Renal cortical epithelial cell (primary cell): Measurements from ENCODE around the gene C1orf167. TPM values are rescaled to one million over a fixed set of nuclear protein-coding genes. Genes with fewer than 3 reads are reported as not detected.

Experiments
- DNase-seq: peaks from one replicate; pipeline ENCODE4 v3.0.0-alpha.2; 2011; ENCODE audit warnings: low read depth
- total RNA-seq: library from RNA; depleted of rRNA; stranded (reverse); fragments of >200 nt; gene quantifications from 2 replicates; pipeline ENCODE4 v1.2.3, GENCODE V29; 2014

The C1orf167 gene
- total RNA-seq, 1 donor from 2014 or later, result 0.25 TPM

GRCh38 chr1:11833497-11833896, 71.5 kb downstream of the C1orf167 start:
- DNase-seq, result no peak

- no peak for DNase-seq
Observed at GRCh38 chr1:11833900-11834299, 71.9 kb downstream of the C1orf167 start.

DNA sequence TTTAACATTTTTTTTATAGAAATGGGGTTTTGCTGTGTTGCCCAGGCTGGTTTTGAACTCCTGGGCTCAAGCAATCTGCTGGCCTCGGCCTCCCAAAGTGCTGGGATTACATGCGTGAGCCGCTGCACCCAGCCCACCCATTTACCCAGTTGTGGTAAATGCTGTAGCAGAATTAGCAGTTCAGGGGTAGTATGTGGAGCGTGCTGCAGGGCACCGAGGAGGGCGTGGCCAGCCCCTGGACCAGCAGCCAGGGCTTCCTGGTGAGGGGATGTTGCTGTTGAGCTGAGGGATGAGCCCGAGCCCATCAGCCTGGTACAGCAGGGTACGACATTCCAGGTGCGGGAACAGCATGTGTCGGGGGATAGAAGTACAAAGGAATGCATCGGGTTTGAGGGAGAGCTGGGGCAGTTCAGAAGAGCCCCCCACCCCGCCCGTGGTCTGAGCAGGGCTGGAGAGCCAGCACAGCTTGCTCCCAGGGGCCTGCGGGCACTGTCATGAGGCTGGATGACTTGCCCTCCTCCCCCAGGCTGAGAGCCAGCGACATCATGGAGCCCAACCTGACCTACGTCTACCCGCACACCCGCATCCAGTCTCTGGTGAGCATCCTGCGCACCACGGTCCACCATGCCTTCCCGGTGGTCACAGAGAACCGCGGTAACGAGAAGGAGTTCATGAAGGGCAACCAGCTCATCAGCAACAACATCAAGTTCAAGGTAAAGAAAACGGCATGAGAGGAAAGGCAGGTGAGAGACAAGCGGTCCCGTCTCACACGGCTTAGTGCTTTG, 73.6 kb downstream of the C1orf167 start:
- no peak for DNase-seq

DNA sequence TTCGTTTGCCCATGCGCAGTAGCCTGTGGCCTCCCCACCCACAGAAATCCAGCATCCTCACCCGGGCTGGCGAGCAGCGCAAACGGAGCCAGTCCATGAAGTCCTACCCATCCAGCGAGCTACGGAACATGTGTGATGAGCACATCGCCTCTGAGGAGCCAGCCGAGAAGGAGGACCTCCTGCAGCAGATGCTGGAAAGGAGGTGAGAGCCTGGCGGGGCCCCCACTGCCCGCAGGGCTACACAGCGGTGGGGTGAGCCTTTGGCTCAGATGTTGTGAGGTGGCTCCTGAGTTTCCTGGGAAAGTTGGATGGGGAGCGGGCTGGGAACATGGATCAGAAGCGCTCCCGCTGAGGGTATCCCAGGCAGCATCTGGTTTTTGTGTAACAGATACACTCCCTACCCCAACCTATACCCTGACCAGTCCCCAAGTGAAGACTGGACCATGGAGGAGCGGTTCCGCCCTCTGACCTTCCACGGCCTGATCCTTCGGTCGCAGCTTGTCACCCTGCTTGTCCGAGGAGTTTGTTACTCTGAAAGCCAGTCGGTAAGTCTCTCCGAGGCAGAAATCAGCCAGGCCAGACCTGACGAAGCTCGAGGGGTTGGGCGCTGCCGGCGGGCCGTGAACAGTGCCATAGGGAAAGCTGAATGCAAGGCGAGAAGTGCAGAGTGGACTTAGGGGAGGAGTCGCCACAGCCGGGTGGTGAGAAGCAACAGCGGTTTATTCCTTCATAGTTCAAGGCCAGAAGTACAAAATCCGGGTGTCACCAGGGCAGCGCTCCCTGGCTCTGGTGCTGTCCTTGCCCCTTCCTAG, 75.2 kb downstream of the C1orf167 start:
- DNase-seq, result no peak

DNA sequence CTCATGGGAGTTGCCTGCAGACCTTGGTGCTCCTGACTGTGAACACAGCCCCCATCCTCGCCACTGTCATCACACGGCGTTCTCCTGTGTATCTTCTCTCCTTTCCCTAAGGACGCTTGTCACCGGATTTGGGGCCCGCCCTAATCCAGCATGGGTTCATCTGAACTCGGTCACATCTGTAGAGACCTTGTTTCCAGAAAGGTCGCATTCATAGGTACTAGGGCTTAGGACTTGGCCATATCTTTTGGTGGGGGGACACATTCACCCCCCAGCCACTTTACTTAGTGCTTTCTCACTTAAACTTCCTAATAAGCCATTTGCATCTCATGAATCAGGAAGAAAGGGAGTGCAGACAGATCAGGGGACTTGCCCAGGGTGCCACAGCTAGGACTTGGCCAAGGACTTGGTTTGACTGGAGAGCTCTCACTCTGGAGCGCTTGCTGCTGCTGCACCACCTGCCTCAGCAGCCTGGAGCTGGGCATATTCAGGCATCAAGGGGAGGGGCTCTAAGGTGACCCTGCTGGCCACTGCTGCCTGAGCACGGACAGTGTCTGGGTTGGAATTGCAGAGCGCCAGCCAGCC, 75.9 kb downstream of the C1orf167 start:
- no peak for DNase-seq

GRCh38 chr1:11838349-11839272, 76.6 kb downstream of the C1orf167 start:
- peak; percentile 21 for DNase-seq

Other genes starting within 250 kb of the C1orf167 start
- gene FBXO2, start 107.8 kb upstream of the C1orf167 start, total RNA-seq, result 11.1 and 17.2 TPM in 2 replicates
- gene FBXO44, start 107.3 kb upstream of the C1orf167 start, total RNA-seq, result 8.2 and 21.7 TPM in 2 replicates
- 4.7 and 6.7 TPM in 2 replicates for gene FBXO6, start 98.0 kb upstream of the C1orf167 start, total RNA-seq
- 28.5 and 30.9 TPM in 2 replicates for gene MAD2L2, start 81.0 kb upstream of the C1orf167 start, total RNA-seq
- gene DRAXIN, start 70.5 kb upstream of the C1orf167 start, total RNA-seq, result under 0.01 and 0.05 TPM in 2 replicates
- 52.4 and 66.0 TPM in 2 replicates for gene AGTRAP, start 26.1 kb upstream of the C1orf167 start, total RNA-seq
- 11.3 and 19.8 TPM in 2 replicates for gene MTHFR, start 43.8 kb downstream of the C1orf167 start, total RNA-seq
- 2.4 and 6.9 TPM in 2 replicates for gene CLCN6, start 44.0 kb downstream of the C1orf167 start, total RNA-seq
- not detected in 2 replicates for gene NPPA, start 85.6 kb downstream of the C1orf167 start, total RNA-seq
- gene NPPB, start 96.8 kb downstream of the C1orf167 start, total RNA-seq, result 1.2 TPM in 1 of 2 replicates, not detected in the other
- gene KIAA2013, start 164.2 kb downstream of the C1orf167 start, total RNA-seq, result 67.7 and 92.1 TPM in 2 replicates
- 83.0 and 242 TPM in 2 replicates for gene PLOD1, start 172.5 kb downstream of the C1orf167 start, total RNA-seq
- gene MFN2, start 218.3 kb downstream of the C1orf167 start, total RNA-seq, result 56.6 and 80.5 TPM in 2 replicates